ENCODE results near the gene IL17RA. TPM values are rescaled to one million over a fixed set of nuclear protein-coding genes. Genes with fewer than 3 reads are reported as not detected.
A peak's percentile ranks its signal among the peaks of the same experiment; 100 is the strongest.

Gene IL17RA
- total and polyA plus RNA-seq, 4 donors = 3.1 to 9.0 (median 4.4) TPM

GRCh38 chr22:17162731-17163130 is 77.9 kb downstream of the IL17RA start (continued):
- TF ChIP-seq, protein P1, sequence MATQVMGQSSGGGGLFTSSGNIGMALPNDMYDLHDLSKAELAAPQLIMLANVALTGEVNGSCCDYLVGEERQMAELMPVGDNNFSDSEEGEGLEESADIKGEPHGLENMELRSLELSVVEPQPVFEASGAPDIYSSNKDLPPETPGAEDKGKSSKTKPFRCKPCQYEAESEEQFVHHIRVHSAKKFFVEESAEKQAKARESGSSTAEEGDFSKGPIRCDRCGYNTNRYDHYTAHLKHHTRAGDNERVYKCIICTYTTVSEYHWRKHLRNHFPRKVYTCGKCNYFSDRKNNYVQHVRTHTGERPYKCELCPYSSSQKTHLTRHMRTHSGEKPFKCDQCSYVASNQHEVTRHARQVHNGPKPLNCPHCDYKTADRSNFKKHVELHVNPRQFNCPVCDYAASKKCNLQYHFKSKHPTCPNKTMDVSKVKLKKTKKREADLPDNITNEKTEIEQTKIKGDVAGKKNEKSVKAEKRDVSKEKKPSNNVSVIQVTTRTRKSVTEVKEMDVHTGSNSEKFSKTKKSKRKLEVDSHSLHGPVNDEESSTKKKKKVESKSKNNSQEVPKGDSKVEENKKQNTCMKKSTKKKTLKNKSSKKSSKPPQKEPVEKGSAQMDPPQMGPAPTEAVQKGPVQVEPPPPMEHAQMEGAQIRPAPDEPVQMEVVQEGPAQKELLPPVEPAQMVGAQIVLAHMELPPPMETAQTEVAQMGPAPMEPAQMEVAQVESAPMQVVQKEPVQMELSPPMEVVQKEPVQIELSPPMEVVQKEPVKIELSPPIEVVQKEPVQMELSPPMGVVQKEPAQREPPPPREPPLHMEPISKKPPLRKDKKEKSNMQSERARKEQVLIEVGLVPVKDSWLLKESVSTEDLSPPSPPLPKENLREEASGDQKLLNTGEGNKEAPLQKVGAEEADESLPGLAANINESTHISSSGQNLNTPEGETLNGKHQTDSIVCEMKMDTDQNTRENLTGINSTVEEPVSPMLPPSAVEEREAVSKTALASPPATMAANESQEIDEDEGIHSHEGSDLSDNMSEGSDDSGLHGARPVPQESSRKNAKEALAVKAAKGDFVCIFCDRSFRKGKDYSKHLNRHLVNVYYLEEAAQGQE (IDR thresholded peaks at IDR 0.05) = peak; percentile 96
- TF ChIP-seq, protein P2, sequence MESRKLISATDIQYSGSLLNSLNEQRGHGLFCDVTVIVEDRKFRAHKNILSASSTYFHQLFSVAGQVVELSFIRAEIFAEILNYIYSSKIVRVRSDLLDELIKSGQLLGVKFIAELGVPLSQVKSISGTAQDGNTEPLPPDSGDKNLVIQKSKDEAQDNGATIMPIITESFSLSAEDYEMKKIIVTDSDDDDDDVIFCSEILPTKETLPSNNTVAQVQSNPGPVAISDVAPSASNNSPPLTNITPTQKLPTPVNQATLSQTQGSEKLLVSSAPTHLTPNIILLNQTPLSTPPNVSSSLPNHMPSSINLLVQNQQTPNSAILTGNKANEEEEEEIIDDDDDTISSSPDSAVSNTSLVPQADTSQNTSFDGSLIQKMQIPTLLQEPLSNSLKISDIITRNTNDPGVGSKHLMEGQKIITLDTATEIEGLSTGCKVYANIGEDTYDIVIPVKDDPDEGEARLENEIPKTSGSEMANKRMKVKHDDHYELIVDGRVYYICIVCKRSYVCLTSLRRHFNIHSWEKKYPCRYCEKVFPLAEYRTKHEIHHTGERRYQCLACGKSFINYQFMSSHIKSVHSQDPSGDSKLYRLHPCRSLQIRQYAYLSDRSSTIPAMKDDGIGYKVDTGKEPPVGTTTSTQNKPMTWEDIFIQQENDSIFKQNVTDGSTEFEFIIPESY (IDR thresholded peaks at IDR 0.05) = peak; percentile 27
- peak; percentile 59 for TF ChIP-seq FOXA1 (IDR thresholded peaks at IDR 0.05)
- no peak for TF ChIP-seq HNF4G (IDR thresholded peaks at IDR 0.05)
- TF ChIP-seq FOXA2 (IDR thresholded peaks at IDR 0.05) = peak; percentile 85
- TF ChIP-seq SP1 (IDR thresholded peaks at IDR 0.05) = peak; percentile 40

- Histone ChIP-seq H3K27me3 (ENCODE audit: control insufficient read depth in 4 of 4, insufficient read depth in 4 of 4, low read length in 3 of 4) (no peaks in the 10 kb centered on the region), H3K4me1 (ENCODE audit: control insufficient read depth in 4 of 4, insufficient read depth in 4 of 4, low read length in 3 of 4) (peaks cover 4 to 34% (median 26%) of the 10 kb centered on the region in 4 donors), H3K4me3 (ENCODE audit: low read depth in 1 of 3, low read length in 3 of 3) (no peak overlapping the region), H3K27ac (ENCODE audit: low read depth in 1 of 2, low read length in 2 of 2) (no peak overlapping the region), H3K9ac (ENCODE audit: low read depth in 1 of 2, low read length in 2 of 2) (no peak overlapping the region), H3K9me3 (ENCODE audit: control insufficient read depth in 4 of 4, low read length in 3 of 4) (no peaks in the 10 kb centered on the region), H3K36me3 (ENCODE audit: control insufficient read depth in 4 of 4, insufficient read depth in 3 of 4, low read depth in 1 of 4, low read length in 3 of 4) (no peaks in the 10 kb centered on the region)
- 96% methylated on average over 3 of the region's 3 CpGs for WGBS
- no peak for DNase-seq (ENCODE audit: low spot score)
- peak in 1 of 2 donors; percentile 12 for TF ChIP-seq RAD21 (IDR thresholded peaks at IDR 0.05)
- no peak for TF ChIP-seq SP1 (IDR thresholded peaks at IDR 0.05)
- TF ChIP-seq CTCF (IDR thresholded peaks at IDR 0.05; ENCODE audit: low read depth, low read length, missing input control) = peak; percentile 1
These were observed 79.7 kb downstream of the IL17RA start for GRCh38 chr22:17164392-17165024.

Other genes starting within 250 kb of the IL17RA start
- not detected for gene GAB4, start 76.8 kb upstream of the IL17RA start, total RNA-seq
- not detected for gene GAB4, start 76.8 kb upstream of the IL17RA start, polyA plus RNA-seq
- gene TMEM121B, start 36.4 kb downstream of the IL17RA start, total RNA-seq = under 1 TPM; 0.09 to 0.17 TPM
- under 1 TPM; 0.06 to 0.12 TPM for gene TMEM121B, start 36.4 kb downstream of the IL17RA start, polyA plus RNA-seq
- 10 to 100 TPM; 13.2 to 38.2 TPM for gene HDHD5, start 74.3 kb downstream of the IL17RA start, total RNA-seq
- gene HDHD5, start 74.3 kb downstream of the IL17RA start, polyA plus RNA-seq = 10 to 100 TPM; 33.5 to 46.1 TPM
- 10 to 100 TPM in 1 of 2 donors, 1 to 10 TPM in 1; 8.7 to 18.7 TPM for gene ADA2, start 134.4 kb downstream of the IL17RA start, total RNA-seq
- gene ADA2, start 134.4 kb downstream of the IL17RA start, polyA plus RNA-seq = 1 to 10 TPM; 3.2 to 9.6 TPM